Measurements from ENCODE around the gene MFSD11.

DNA sequence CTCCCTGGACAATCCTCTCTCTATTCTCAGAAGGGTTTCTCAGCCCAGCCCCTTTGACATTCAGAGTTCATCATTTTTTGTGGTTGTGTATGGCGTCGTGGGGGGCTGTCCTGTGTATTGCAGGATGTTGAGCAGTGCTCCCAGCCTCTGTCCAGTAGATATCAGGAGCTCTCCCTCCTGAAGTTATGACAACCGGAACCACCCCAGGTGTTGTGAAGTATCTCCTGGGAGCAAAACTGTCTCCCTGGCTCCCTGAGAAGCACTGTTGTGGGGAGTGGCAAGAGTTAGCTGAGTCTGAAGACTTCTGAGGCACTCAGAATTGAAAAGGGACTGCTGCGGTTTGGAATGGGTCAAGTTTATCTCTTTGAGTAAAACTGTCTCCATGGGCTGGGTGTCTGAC lies 74.3 kb downstream of the MFSD11 start:
- TF ChIP-seq POLR2A (IDR thresholded peaks at IDR 0.05): no peak
- TF ChIP-seq, protein P1, sequence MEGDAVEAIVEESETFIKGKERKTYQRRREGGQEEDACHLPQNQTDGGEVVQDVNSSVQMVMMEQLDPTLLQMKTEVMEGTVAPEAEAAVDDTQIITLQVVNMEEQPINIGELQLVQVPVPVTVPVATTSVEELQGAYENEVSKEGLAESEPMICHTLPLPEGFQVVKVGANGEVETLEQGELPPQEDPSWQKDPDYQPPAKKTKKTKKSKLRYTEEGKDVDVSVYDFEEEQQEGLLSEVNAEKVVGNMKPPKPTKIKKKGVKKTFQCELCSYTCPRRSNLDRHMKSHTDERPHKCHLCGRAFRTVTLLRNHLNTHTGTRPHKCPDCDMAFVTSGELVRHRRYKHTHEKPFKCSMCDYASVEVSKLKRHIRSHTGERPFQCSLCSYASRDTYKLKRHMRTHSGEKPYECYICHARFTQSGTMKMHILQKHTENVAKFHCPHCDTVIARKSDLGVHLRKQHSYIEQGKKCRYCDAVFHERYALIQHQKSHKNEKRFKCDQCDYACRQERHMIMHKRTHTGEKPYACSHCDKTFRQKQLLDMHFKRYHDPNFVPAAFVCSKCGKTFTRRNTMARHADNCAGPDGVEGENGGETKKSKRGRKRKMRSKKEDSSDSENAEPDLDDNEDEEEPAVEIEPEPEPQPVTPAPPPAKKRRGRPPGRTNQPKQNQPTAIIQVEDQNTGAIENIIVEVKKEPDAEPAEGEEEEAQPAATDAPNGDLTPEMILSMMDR (IDR thresholded peaks at IDR 0.05): no peak
- TF ChIP-seq EP300 (IDR thresholded peaks at IDR 0.05): no peak
